Caco-2 (cell line): ENCODE measurements around the gene PACSIN2. TPM values are rescaled to one million over a fixed set of nuclear protein-coding genes. Genes with fewer than 3 reads are reported as not detected.

ENCODE experiments used
- BruUV-seq: library from RNA; stranded (reverse); fragments of 400-500 nt; replicated peaks from 2 replicates; lab custom pipeline; 2021; lab: Mats Ljungman, UMichigan
- CTCF ChIA-PET: fragments of 300-600 bp; sonication (Branson Sonifier 250); formaldehyde crosslinking; loops from one replicate; lab custom pipeline; 2022; ENCODE audit warnings: antibody characterized with exemption; lab: Charles Lee
- POLR2A ChIA-PET: fragments of 300-600 bp; sonication (Branson Sonifier 250); formaldehyde crosslinking; loops from one replicate; lab custom pipeline; 2022; ENCODE audit warnings: antibody characterized with exemption; lab: Charles Lee
- DNase-seq, 2 experiments: peaks; one replicate each; pipeline versions ENCODE4 v3.0.0 to v3.0.0-alpha.2; 2020 to 2022
- H3K27me3 ChIP-seq: replicated peaks from 2 replicates; pipeline ENCODE4 v1.6.0; 2011; ENCODE audit warnings: low read length; ENCODE audit not compliant: control insufficient read depth, insufficient read depth
- H3K36me3 ChIP-seq: 2 replicates; pipeline ENCODE4 v1.5.1; 2011; ENCODE audit warnings: low read length; ENCODE audit not compliant: control insufficient read depth, insufficient read depth
- H3K4me1 ChIP-seq: fragments of 250-450 bp; sonication (Bioruptor Pico); 2 replicates; pipeline ENCODE4 v1.5.1; 2020; ENCODE audit warnings: mild to moderate bottlenecking
- H3K4me3 ChIP-seq: 2 replicates; pipeline ENCODE4 v1.5.1; 2011; ENCODE audit warnings: low read depth, mild to moderate bottlenecking, control low read depth, low read length
- H3K9me3 ChIP-seq: fragments of 250-450 bp; sonication (Bioruptor Pico); 2 replicates; pipeline ENCODE4 v1.5.1; 2020; ENCODE audit warnings: mild to moderate bottlenecking, moderate library complexity
- H3K27ac Mint-ChIP-seq: one replicate; pipeline ENCODE4 v1.8.0; 2022; ENCODE audit warnings: mixed read lengths; ENCODE audit not compliant: unreplicated experiment
- H3K27me3 Mint-ChIP-seq: one replicate; pipeline ENCODE4 v1.8.0; 2022; ENCODE audit warnings: mixed read lengths; ENCODE audit not compliant: insufficient read depth, unreplicated experiment
- H3K36me3 Mint-ChIP-seq: one replicate; pipeline ENCODE4 v1.8.0; 2022; ENCODE audit warnings: mild to moderate bottlenecking, mixed read lengths; ENCODE audit not compliant: insufficient read depth, unreplicated experiment
- H3K4me1 Mint-ChIP-seq: one replicate; pipeline ENCODE4 v1.8.0; 2022; ENCODE audit warnings: low read depth, mixed read lengths; ENCODE audit not compliant: unreplicated experiment
- H3K4me3 Mint-ChIP-seq: one replicate; pipeline ENCODE4 v1.8.0; 2022; ENCODE audit warnings: mild to moderate bottlenecking, moderate library complexity, mixed read lengths; ENCODE audit not compliant: unreplicated experiment
- H3K9me3 Mint-ChIP-seq: one replicate; pipeline ENCODE4 v1.8.0; 2022; ENCODE audit warnings: mixed read lengths; ENCODE audit not compliant: unreplicated experiment
- intact Hi-C: fragments of 100-400 bp; cut with micrococcal nuclease; formaldehyde crosslinking; loops from one replicate; pipeline ENCODE4 v1.10.0; 2022; ENCODE audit not compliant: unreplicated experiment
- total RNA-seq: library from RNA; stranded (reverse); gene quantifications from 2 replicates; pipeline ENCODE4 v1.2.3, GENCODE V29; 2022
- TF ChIP-seq, protein P1 (sequence below), 2 experiments: fragments of 200-600 bp in 1 of 2; IDR thresholded peaks; 1 replicate in 1 of 2; 2 replicates in 1 of 2; pipeline versions ENCODE4 v1.5.1 to v1.8.0; 2011 to 2022; ENCODE audit warnings: antibody characterized with exemption in 1 of 2, control low read depth in 1 of 2, inconsistent platforms in 1 of 2, low read depth in 1 of 2, low read length in 1 of 2, mild to moderate bottlenecking in 1 of 2, moderate library complexity in 1 of 2; ENCODE audit not compliant: insufficient read depth in 1 of 2, severe bottlenecking in 1 of 2, unreplicated experiment in 1 of 2

Gene PACSIN2
- total RNA-seq, 1 experiment from 2014 or later: 122 TPM

DNA sequence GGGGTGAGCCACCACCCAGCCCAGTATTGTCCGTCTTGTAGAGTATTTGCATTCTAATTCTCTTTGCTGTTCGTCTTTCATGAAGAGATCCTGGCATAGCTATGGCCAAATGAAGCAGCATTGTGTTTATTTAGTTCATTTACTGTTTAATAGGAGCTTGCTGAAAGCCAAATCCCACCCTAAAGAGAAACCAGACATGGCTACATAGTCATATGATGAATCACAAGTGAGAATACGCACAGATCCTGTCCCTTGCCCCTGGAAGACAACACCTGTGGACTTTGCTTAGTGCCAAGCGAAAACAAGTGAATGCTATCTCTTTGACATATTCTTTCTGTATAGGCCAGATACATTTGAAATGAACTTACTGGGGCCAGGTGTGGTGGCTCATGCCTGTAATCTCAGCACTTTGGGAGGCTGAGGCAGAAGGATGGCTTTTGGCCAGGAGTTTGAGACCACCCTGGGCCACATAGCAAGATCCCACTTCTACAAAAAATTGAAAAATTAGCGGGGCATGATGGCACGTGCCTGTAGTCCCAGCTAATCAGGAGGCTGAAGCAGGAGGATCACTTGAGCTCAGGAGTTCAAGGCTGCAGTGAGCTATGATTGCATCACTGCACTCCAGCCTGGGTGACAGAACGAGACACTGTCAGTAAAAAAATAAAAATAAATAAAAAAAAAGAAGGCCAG is 152.8 kb downstream of the PACSIN2 start:
- CTCF ChIA-PET: no interaction called here

DNA sequence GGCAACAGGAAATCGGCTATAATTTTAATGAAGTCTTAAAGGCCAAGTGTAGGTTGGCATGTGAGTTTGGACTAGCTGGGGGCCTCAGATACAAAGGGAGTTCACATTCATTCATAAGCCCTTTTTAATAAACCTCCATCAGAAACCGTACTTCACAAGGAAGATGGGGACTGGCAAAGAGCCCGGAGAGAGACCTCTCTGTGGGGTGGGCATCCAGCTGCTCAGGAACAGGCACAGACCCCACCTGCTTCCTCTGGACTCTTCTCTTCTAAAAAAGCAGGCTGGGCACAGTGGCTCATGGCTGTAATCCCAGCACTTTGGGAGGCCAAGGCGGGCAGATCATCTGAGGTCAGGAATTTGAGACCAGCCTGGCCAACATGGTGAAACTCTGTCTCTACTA is 154.0 kb downstream of the PACSIN2 start:
- Histone ChIP-seq H3K9me3 (no peaks in the 10 kb centered on the region), H3K4me3 (no peak overlapping the region), H3K4me1 (peaks cover 7% of the 10 kb centered on the region; the same call in 1 of the 2 replicates), H3K27me3 (no peaks in the 10 kb centered on the region), H3K36me3 (no peaks in the 10 kb centered on the region)
- H3K4me3 Mint-ChIP-seq: no peak overlapping the region
- TF ChIP-seq, protein P1, sequence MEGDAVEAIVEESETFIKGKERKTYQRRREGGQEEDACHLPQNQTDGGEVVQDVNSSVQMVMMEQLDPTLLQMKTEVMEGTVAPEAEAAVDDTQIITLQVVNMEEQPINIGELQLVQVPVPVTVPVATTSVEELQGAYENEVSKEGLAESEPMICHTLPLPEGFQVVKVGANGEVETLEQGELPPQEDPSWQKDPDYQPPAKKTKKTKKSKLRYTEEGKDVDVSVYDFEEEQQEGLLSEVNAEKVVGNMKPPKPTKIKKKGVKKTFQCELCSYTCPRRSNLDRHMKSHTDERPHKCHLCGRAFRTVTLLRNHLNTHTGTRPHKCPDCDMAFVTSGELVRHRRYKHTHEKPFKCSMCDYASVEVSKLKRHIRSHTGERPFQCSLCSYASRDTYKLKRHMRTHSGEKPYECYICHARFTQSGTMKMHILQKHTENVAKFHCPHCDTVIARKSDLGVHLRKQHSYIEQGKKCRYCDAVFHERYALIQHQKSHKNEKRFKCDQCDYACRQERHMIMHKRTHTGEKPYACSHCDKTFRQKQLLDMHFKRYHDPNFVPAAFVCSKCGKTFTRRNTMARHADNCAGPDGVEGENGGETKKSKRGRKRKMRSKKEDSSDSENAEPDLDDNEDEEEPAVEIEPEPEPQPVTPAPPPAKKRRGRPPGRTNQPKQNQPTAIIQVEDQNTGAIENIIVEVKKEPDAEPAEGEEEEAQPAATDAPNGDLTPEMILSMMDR (IDR thresholded peaks at IDR 0.05; ENCODE audit: insufficient read depth in 1 of 2, low read depth in 1 of 2, low read length in 1 of 2, severe bottlenecking in 1 of 2, unreplicated experiment in 1 of 2): no peak
- POLR2A ChIA-PET: no interaction called here
- CTCF ChIA-PET: no interaction called here
- peaks cover 61% of the 10 kb centered on the region for H3K36me3 Mint-ChIP-seq
- peaks cover 6% of the 10 kb centered on the region for H3K4me1 Mint-ChIP-seq
- intact Hi-C loops: no loop called here
- peak overlapping the region; percentile 50 for H3K27ac Mint-ChIP-seq
- BruUV-seq: no TSS peak
- no peaks in the 10 kb centered on the region for H3K9me3 Mint-ChIP-seq
- DNase-seq: no peak
- no peaks in the 10 kb centered on the region for H3K27me3 Mint-ChIP-seq

More for the DNA sequence above, 152.8 kb downstream of the PACSIN2 start:
- peaks cover 7% of the 10 kb centered on the region; the same call in 1 of the 2 replicates for H3K4me1 ChIP-seq
- BruUV-seq: no TSS peak
- Mint-ChIP-seq H3K27ac (no peak overlapping the region), H3K27me3 (no peaks in the 10 kb centered on the region), H3K9me3 (no peaks in the 10 kb centered on the region), H3K4me1 (peaks cover 6% of the 10 kb centered on the region), H3K4me3 (no peak overlapping the region), H3K36me3 (peaks cover 62% of the 10 kb centered on the region)
- no peaks in the 10 kb centered on the region for H3K36me3 ChIP-seq
- H3K27me3 ChIP-seq: no peaks in the 10 kb centered on the region
- POLR2A ChIA-PET: no interaction called here
- TF ChIP-seq, protein P1 (IDR thresholded peaks at IDR 0.05; ENCODE audit: insufficient read depth in 1 of 2, low read depth in 1 of 2, low read length in 1 of 2, severe bottlenecking in 1 of 2, unreplicated experiment in 1 of 2): no peak
- DNase-seq: no peak
- intact Hi-C loops: no loop called here
- no peak overlapping the region for H3K4me3 ChIP-seq
- no peaks in the 10 kb centered on the region for H3K9me3 ChIP-seq

DNA sequence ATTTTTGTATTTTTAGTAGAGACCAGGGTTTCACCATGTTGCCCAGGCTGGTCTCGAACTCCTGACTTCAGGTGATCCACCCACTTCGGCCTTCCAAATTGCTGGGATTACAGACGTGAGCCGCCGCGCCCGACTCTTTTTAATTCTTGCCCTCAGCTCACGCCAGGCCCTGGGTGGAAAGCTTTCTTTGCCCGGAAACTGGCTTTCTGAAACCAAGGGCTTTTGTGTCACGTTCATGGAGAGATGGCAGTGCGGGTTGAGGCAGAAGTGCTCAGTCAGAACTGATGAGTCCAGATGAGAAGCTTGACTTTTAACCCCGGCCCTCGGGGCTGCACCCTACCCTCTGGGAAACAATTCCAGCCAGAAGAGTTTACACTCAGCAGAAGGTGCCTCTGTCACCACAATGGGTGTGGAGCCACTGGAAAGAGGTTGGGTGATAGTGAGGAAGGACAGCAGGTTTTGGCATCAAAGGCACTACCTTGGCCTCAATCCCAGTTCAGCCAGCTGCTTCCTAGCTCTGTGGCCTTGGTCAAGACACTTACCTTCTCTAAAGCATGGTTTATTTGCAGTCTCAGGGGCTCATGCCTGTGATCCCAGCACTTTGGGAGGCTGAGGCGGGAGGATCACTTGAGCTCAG is 157.0 kb downstream of the PACSIN2 start:
- Mint-ChIP-seq H3K9me3 (no peaks in the 10 kb centered on the region), H3K4me1 (peaks cover 6% of the 10 kb centered on the region), H3K4me3 (peak overlapping the region; percentile 91), H3K27ac (peak overlapping the region; percentile 50), H3K36me3 (peaks cover 48% of the 10 kb centered on the region), H3K27me3 (no peaks in the 10 kb centered on the region)
- peaks cover 1% of the 10 kb centered on the region; the same call in 1 of the 2 replicates for H3K36me3 ChIP-seq
- H3K9me3 ChIP-seq: no peaks in the 10 kb centered on the region
- no peaks in the 10 kb centered on the region for H3K27me3 ChIP-seq
- TSS peak; percentile 81 for BruUV-seq
- peak overlapping the region; percentile 37 for H3K4me3 ChIP-seq
- ChIA-PET POLR2A (no interaction called here), CTCF (interaction anchor here (3.9 kb wide), 1 partner anchor 9 kb away, joined by 27 read pairs; no protein-coding TSS in a partner anchor)
- TF ChIP-seq, protein P1 (IDR thresholded peaks at IDR 0.05; ENCODE audit: insufficient read depth in 1 of 2, low read depth in 1 of 2, low read length in 1 of 2, severe bottlenecking in 1 of 2, unreplicated experiment in 1 of 2): no peak
- no peak for DNase-seq
- H3K4me1 ChIP-seq: peaks cover 14% of the 10 kb centered on the region
- intact Hi-C loops: no loop called here
